ENCODE results near the gene PNMA1.

- TF ChIP-seq CTCF (IDR thresholded peaks at IDR 0.05) = no peak
- TF ChIP-seq POLR2AphosphoS5 (IDR thresholded peaks at IDR 0.05) = no peak
- TF ChIP-seq EP300 (IDR thresholded peaks at IDR 0.05) = no peak
- no peak for TF ChIP-seq POLR2A (IDR thresholded peaks at IDR 0.05)
Measured at GRCh38 chr14:73762375-73762822, 48.2 kb upstream of the PNMA1 start.
